Frontal cortex (tissue), 4 donors: ENCODE data around the gene IL1RAPL2. TPM values are rescaled to one million over a fixed set of nuclear protein-coding genes. Genes with fewer than 3 reads are reported as not detected.

Experiments used
- DNase-seq, 2 donors: peaks; one replicate each; pipeline ENCODE4 v3.0.0; 2012; ENCODE audit warnings: low spot score in 2 of 2
- FAIRE-seq: peaks from 2 replicates; lab custom pipeline; 2012; peaks lifted over from hg19 to GRCh38; lab: Jason Lieb, UNC
- total RNA-seq: library from RNA; depleted of rRNA; stranded (reverse); fragments of >200 nt; gene quantifications from one replicate; pipeline ENCODE4 v1.2.3, GENCODE V29; 2014
- donor health status: control.
- donor health status: control.
- donor health status: control.

Gene IL1RAPL2
- total RNA-seq, 1 donor from 2014 or later, result 8.2 TPM

GRCh38 chrX:105488716-105489115 lies 922.7 kb downstream of the IL1RAPL2 start:
- no peak for FAIRE-seq

GRCh38 chrX:105495376-105495775 lies 929.4 kb downstream of the IL1RAPL2 start:
- DNase-seq (no peak), FAIRE-seq (no peak)

More at GRCh38 chrX:105488716-105489115, 922.7 kb downstream of the IL1RAPL2 start:
- DNase-seq, result no peak

- DNase-seq, result no peak
Observed at GRCh38 chrX:105502336-105502735, 936.3 kb downstream of the IL1RAPL2 start.

GRCh38 chrX:105515561-105515960 lies 949.6 kb downstream of the IL1RAPL2 start:
- no peak for DNase-seq
- FAIRE-seq, result no peak

More at GRCh38 chrX:105502336-105502735, 936.3 kb downstream of the IL1RAPL2 start:
- no peak for FAIRE-seq

GRCh38 chrX:105526431-105526830 lies 960.4 kb downstream of the IL1RAPL2 start:
- no peak for FAIRE-seq
- no peak for DNase-seq

- no peak for DNase-seq
Observed at GRCh38 chrX:105527759-105528158, 961.8 kb downstream of the IL1RAPL2 start.

GRCh38 chrX:105533951-105534350 lies 968.0 kb downstream of the IL1RAPL2 start:
- DNase-seq (no peak), FAIRE-seq (no peak)

More at GRCh38 chrX:105527759-105528158, 961.8 kb downstream of the IL1RAPL2 start:
- FAIRE-seq, result no peak

GRCh38 chrX:105543283-105543682 lies 977.3 kb downstream of the IL1RAPL2 start:
- FAIRE-seq (no peak), DNase-seq (no peak)

GRCh38 chrX:105550043-105550663 lies 984.2 kb downstream of the IL1RAPL2 start:
- no peak for FAIRE-seq

GRCh38 chrX:105552395-105552794 lies 986.4 kb downstream of the IL1RAPL2 start:
- DNase-seq, result no peak
- no peak for FAIRE-seq

More at GRCh38 chrX:105550043-105550663, 984.2 kb downstream of the IL1RAPL2 start:
- no peak for DNase-seq

GRCh38 chrX:105553118-105553517 lies 987.1 kb downstream of the IL1RAPL2 start:
- FAIRE-seq, result no peak
- no peak for DNase-seq

- FAIRE-seq (no peak), DNase-seq (no peak)
Observed at GRCh38 chrX:105564501-105564900, 998.5 kb downstream of the IL1RAPL2 start.

GRCh38 chrX:105565856-105566255 lies 999.9 kb downstream of the IL1RAPL2 start:
- DNase-seq, result no peak
- no peak for FAIRE-seq

GRCh38 chrX:105567082-105567481 lies 1001.1 kb downstream of the IL1RAPL2 start:
- FAIRE-seq (no peak), DNase-seq (no peak)

- FAIRE-seq (no peak), DNase-seq (no peak)
Observed at GRCh38 chrX:105608745-105609144, 1042.7 kb downstream of the IL1RAPL2 start.

GRCh38 chrX:105609530-105609929 lies 1043.5 kb downstream of the IL1RAPL2 start:
- DNase-seq (no peak), FAIRE-seq (no peak)

- DNase-seq (no peak), FAIRE-seq (no peak)
Observed at GRCh38 chrX:105610411-105610810, 1044.4 kb downstream of the IL1RAPL2 start.

GRCh38 chrX:105618393-105619101 lies 1052.5 kb downstream of the IL1RAPL2 start:
- DNase-seq, result no peak
- no peak for FAIRE-seq

- FAIRE-seq (no peak), DNase-seq (no peak)
Observed at GRCh38 chrX:105634180-105634579, 1068.2 kb downstream of the IL1RAPL2 start.

GRCh38 chrX:105635794-105636193 lies 1069.8 kb downstream of the IL1RAPL2 start:
- DNase-seq (no peak), FAIRE-seq (no peak)

- no peak for DNase-seq
- no peak for FAIRE-seq
Observed at GRCh38 chrX:105636667-105637066, 1070.7 kb downstream of the IL1RAPL2 start.
